ENCODE data around the gene ILK.

Gene ILK

DNA sequence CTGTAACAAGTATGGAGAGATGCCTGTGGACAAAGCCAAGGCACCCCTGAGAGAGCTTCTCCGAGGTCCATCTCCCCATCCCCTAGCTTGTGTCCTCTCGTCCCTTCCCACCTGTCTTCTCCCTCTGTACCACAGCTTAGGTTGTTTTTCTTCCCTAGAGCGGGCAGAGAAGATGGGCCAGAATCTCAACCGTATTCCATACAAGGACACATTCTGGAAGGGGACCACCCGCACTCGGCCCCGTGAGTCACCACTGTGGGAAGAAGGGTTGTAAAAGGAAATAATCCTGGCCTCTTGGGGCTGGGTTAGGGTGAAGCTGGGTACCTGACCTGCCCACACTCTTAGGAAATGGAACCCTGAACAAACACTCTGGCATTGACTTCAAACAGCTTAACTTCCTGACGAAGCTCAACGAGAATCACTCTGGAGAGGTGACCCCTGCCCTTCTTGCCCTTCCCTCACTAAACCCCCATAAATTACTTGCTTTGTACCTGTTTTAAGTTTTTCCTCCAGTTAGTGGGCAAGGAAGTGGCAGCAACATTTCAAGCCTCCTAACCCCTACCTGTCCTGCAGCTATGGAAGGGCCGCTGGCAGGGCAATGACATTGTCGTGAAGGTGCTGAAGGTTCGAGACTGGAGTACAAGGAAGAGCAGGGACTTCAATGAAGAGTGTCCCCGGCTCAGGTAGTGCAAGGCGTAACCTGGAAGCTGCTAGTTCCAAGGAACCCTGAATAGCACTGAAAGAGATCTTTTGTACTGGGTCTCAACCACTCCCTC is 5.3 kb downstream of the ILK start:
- Histone ChIP-seq H3K4me1 (ENCODE audit: insufficient read depth, low read length) (peaks cover 35% of the 10 kb centered on the region), H3K9ac (ENCODE audit: low read depth, low read length) (no peak overlapping the region), H3K27ac (ENCODE audit: low read depth, low read length) (no peak overlapping the region; the same call in 1 of the 2 replicates), H3K9me3 (ENCODE audit: insufficient read depth, low read depth, low read length) (no peaks in the 10 kb centered on the region), H3K4me3 (ENCODE audit: low read length) (no peak overlapping the region), H3K36me3 (ENCODE audit: insufficient read depth, low read length) (peaks cover 48% of the 10 kb centered on the region), H3K27me3 (ENCODE audit: insufficient read depth, low read length) (no peaks in the 10 kb centered on the region)
- 97% methylated on average over 14 of the region's 14 CpGs for WGBS

DNA sequence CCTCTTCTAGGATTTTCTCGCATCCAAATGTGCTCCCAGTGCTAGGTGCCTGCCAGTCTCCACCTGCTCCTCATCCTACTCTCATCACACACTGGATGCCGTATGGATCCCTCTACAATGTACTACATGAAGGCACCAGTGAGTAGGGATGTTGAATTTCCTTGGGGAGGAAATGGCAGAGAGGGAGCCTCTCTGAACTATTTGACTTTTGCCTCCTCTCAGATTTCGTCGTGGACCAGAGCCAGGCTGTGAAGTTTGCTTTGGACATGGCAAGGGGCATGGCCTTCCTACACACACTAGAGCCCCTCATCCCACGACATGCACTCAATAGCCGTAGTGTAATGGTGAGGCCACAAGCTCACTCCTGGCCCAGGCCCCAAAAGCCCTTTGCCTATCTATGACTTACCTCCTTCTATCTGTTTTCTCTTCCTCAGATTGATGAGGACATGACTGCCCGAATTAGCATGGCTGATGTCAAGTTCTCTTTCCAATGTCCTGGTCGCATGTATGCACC is 6.0 kb downstream of the ILK start:
- Histone ChIP-seq H3K27ac (ENCODE audit: low read depth, low read length) (no peak overlapping the region; the same call in 1 of the 2 replicates), H3K4me3 (ENCODE audit: low read length) (no peak overlapping the region), H3K36me3 (ENCODE audit: insufficient read depth, low read length) (peaks cover 48% of the 10 kb centered on the region), H3K4me1 (ENCODE audit: insufficient read depth, low read length) (peaks cover 35% of the 10 kb centered on the region), H3K9me3 (ENCODE audit: insufficient read depth, low read depth, low read length) (no peaks in the 10 kb centered on the region), H3K27me3 (ENCODE audit: insufficient read depth, low read length) (no peaks in the 10 kb centered on the region), H3K9ac (ENCODE audit: low read depth, low read length) (no peak overlapping the region)
- WGBS, result 97% methylated on average over 7 of the region's 8 CpGs

DNA sequence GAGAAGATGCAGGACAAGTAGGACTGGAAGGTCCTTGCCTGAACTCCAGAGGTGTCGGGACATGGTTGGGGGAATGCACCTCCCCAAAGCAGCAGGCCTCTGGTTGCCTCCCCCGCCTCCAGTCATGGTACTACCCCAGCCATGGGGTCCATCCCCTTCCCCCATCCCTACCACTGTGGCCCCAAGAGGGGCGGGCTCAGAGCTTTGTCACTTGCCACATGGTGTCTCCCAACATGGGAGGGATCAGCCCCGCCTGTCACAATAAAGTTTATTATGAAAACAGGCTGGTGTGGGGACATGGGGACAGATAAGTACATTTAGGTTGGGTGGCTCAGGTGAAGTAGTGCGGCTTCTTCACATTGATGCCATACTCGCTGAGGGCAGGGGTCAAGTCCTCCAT is 7.0 kb downstream of the ILK start:
- Histone ChIP-seq H3K27ac (ENCODE audit: low read depth, low read length) (no peak overlapping the region), H3K36me3 (ENCODE audit: insufficient read depth, low read length) (peaks cover 55% of the 10 kb centered on the region), H3K9ac (ENCODE audit: low read depth, low read length) (no peak overlapping the region), H3K4me1 (ENCODE audit: insufficient read depth, low read length) (peaks cover 26% of the 10 kb centered on the region), H3K9me3 (ENCODE audit: insufficient read depth, low read depth, low read length) (no peaks in the 10 kb centered on the region), H3K4me3 (ENCODE audit: low read length) (peak overlapping the region; percentile 88), H3K27me3 (ENCODE audit: insufficient read depth, low read length) (no peaks in the 10 kb centered on the region)
- 90% methylated on average over 6 of the region's 6 CpGs for WGBS

DNA sequence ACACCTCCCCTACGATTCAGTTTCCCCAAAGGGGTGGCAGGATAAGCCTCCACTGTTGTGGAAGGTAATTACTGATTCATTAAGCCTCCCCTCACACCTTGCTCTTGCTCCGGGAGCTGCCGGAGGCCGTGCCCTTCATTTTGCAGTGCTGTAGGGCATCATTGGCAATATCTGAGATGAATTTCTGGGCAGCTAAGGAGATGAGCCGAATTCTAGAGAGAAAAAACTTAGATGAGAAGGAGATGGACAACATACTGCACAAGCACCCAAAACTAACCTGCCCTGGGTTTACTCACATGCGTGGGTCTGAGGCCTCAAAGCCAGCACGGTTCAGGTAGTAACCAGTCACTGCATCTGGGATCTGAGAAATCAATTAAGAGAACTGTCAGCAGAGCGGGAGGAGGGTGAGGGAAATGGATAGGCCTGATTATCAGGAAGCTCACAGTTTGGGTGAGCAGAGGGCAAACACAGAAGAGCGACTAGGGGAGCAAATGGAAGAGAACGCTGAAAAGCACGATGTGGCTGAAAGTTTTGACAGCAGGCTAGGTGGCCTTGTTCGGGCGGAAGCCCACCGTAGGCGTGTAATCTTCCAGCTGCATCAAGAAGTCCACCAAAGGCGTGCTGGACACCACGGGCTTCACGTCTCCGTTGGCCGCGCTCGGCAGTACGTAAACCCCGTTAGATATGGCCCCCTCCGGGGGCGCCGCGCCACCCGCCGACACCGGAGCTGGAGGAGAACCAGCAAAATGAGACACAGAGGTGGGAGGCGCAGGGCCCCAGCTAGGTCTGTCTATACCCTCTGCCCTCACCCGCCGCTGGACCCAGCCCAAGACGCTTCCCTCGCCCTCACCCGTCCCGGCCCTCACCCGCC is 7.8 kb downstream of the ILK start:
- no peaks in the 10 kb centered on the region for H3K9me3 ChIP-seq (ENCODE audit: insufficient read depth, low read depth, low read length)
- WGBS, result 18% methylated on average over 39 of the region's 39 CpGs
- H3K4me3 ChIP-seq (ENCODE audit: low read length), result peak overlapping the region; percentile 88
- H3K4me1 ChIP-seq (ENCODE audit: insufficient read depth, low read length), result peaks cover 22% of the 10 kb centered on the region
- H3K27ac ChIP-seq (ENCODE audit: low read depth, low read length), result peak overlapping the region; percentile 99
- H3K9ac ChIP-seq (ENCODE audit: low read depth, low read length), result peak overlapping the region; percentile 92
- peaks cover 62% of the 10 kb centered on the region for H3K36me3 ChIP-seq (ENCODE audit: insufficient read depth, low read length)
- no peaks in the 10 kb centered on the region for H3K27me3 ChIP-seq (ENCODE audit: insufficient read depth, low read length)

DNA sequence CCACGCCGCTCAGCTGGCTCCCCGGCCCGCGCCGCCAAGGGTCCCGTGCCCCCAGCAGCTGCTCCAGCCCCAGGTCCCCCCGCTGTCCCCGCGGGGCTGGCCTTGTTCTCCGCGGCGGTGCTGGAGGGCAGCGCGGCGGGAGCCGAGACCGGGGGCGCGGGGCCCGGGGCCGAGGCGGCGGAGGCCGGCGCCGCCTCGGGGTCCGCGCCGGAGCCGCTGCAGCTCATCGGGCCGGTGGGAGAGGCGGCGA is 8.3 kb downstream of the ILK start:
- 0% methylated on average over 36 of the region's 36 CpGs for WGBS
- peaks cover 62% of the 10 kb centered on the region for H3K36me3 ChIP-seq (ENCODE audit: insufficient read depth, low read length)

DNA sequence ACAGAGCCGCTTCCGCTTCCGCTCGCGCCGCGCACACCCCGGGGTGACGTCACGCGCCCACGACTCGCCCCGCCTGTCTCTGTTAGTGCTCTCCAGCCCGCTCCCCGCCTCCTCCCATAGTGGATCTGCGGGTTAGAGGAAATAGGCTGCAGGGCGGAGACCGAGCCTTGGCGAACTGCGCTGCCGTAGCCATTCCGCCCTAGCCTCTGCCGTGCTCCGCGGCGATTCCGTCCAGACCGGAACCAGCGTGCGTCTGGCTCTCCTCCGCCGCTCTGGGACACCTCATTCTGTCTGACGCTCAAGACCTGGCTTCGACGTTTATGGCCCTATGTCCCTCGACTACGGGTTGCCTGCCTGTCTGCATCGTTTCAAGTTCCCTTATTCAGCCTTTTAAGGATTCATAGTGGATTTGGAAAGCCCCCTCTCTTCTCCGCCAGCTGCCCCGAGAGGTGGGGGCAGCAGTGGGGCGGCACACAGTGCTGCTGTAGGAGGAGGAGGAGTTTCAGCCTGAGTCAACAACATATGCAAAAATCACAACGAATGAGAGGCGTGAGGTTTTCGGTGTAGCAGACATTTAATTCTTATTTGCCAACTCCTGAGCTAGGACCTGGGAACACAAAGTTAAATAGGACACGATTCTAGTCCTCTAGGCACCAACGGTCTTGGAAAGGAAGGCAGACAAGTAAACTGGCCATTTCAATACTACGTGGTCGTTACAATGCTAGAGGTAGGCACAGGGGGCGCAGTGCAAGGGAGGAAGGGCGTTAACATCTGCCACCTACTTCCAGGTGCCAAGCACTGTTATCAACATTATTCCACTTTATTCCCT is 8.9 kb downstream of the ILK start, which contains the start of gene TAF10:
TSS of gene TAF10 (minus strand) at position 4 of the 829 bp plus-strand sequence. CDS start 27 bp downstream, outside the sequence.
- Histone ChIP-seq H3K9ac (ENCODE audit: low read depth, low read length) (peak within 1 kb of the TSS; percentile 92), H3K4me1 (ENCODE audit: insufficient read depth, low read length) (peaks cover 13% of the 10 kb centered on the region; the same call in 1 of the 2 replicates), H3K4me3 (ENCODE audit: low read length) (peak within 1 kb of the TSS; percentile 88), H3K36me3 (ENCODE audit: insufficient read depth, low read length) (peaks cover 59% of the 10 kb centered on the region), H3K9me3 (ENCODE audit: insufficient read depth, low read depth, low read length) (no peaks in the 10 kb centered on the region), H3K27me3 (ENCODE audit: insufficient read depth, low read length) (no peaks in the 10 kb centered on the region), H3K27ac (ENCODE audit: low read depth, low read length) (peak within 1 kb of the TSS; percentile 99)
- under 1% methylated on average over 49 of the region's 51 CpGs for WGBS

More for the DNA sequence above, 8.3 kb downstream of the ILK start:
- peak overlapping the region; percentile 99 for H3K27ac ChIP-seq (ENCODE audit: low read depth, low read length)
- H3K4me3 ChIP-seq (ENCODE audit: low read length), result peak overlapping the region; percentile 88
- peaks cover 17% of the 10 kb centered on the region; the same call in 1 of the 2 replicates for H3K4me1 ChIP-seq (ENCODE audit: insufficient read depth, low read length)
- H3K27me3 ChIP-seq (ENCODE audit: insufficient read depth, low read length), result no peaks in the 10 kb centered on the region
- peak overlapping the region; percentile 92 for H3K9ac ChIP-seq (ENCODE audit: low read depth, low read length)
- H3K9me3 ChIP-seq (ENCODE audit: insufficient read depth, low read depth, low read length), result no peaks in the 10 kb centered on the region

DNA sequence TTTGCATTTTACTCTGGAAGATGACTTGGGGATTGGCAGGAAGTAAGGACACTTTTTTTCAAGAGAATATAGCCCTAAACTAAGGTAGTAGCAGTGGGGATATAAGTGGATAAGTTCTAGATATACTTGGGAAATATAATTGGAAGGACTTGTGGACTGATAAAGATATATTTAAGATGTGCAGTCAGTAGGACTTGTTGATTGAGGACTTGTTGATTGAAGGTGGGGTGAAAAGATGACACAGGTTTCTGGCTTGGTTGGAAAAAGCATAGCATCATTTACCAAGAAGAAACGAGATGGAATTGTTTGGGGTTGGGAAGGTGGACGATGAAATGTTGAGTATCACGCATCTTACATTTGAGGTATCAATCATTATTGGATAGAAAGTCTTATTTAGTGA is 9.9 kb downstream of the ILK start:
- Histone ChIP-seq H3K9ac (ENCODE audit: low read depth, low read length) (no peak overlapping the region), H3K4me3 (ENCODE audit: low read length) (peak overlapping the region; percentile 88; the same call in 1 of the 2 replicates), H3K36me3 (ENCODE audit: insufficient read depth, low read length) (peaks cover 48% of the 10 kb centered on the region), H3K9me3 (ENCODE audit: insufficient read depth, low read depth, low read length) (no peaks in the 10 kb centered on the region), H3K4me1 (ENCODE audit: insufficient read depth, low read length) (peaks cover 15% of the 10 kb centered on the region; the same call in 1 of the 2 replicates), H3K27me3 (ENCODE audit: insufficient read depth, low read length) (no peaks in the 10 kb centered on the region), H3K27ac (ENCODE audit: low read depth, low read length) (no peak overlapping the region)
- 90% methylated on average over 3 of the region's 3 CpGs for WGBS

DNA sequence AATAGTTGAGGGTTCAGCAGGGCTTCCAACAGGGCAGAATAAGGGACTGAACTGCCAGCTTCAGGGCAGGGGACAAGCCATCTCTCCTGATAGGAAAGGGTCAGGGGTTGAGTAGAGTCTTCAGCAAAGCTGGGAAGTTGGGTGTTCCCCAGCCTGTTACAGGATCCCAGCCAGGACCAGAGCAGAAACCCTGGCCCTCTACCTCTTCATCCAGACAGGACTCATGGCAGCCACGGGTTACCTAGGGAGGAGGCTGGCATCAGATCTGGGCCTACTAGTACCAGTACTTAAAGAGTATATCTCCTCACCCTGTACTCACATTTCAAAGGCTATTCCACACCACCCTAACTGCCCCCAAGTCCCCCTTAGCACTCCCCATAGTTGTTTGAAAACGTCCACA is 10.9 kb downstream of the ILK start:
- H3K27me3 ChIP-seq (ENCODE audit: insufficient read depth, low read length), result no peaks in the 10 kb centered on the region
- no peak overlapping the region for H3K9ac ChIP-seq (ENCODE audit: low read depth, low read length)
- H3K9me3 ChIP-seq (ENCODE audit: insufficient read depth, low read depth, low read length), result no peaks in the 10 kb centered on the region
- no peak overlapping the region for H3K4me3 ChIP-seq (ENCODE audit: low read length)
- H3K4me1 ChIP-seq (ENCODE audit: insufficient read depth, low read length), result peaks cover 18% of the 10 kb centered on the region
- H3K27ac ChIP-seq (ENCODE audit: low read depth, low read length), result no peak overlapping the region
- H3K36me3 ChIP-seq (ENCODE audit: insufficient read depth, low read length), result peaks cover 39% of the 10 kb centered on the region
- 86% methylated on average over 2 of the region's 2 CpGs for WGBS

DNA sequence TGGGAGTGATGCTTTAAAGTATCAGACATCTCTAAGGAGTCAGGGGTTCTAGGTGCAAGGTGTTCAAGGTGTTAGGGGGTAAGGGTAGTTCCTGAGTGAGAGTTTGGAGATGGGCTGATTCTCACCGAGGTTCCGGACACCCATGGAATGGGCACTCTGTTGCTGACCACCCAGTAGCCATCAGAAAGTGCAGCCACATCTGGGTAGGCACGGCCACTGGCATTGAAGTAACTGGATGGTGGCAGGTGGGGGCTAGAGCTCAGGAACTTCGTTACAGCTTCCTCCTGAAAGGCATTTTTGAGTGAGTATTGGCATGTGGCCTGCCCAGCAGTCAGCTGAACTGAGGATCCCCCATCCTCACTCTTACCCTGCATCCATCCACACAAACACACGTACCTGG is 11.5 kb downstream of the ILK start:
- H3K9ac ChIP-seq (ENCODE audit: low read depth, low read length), result no peak overlapping the region
- WGBS, result 92% methylated on average over 5 of the region's 5 CpGs
- H3K36me3 ChIP-seq (ENCODE audit: insufficient read depth, low read length), result peaks cover 33% of the 10 kb centered on the region
- no peak overlapping the region for H3K4me3 ChIP-seq (ENCODE audit: low read length)
- peaks cover 24% of the 10 kb centered on the region for H3K4me1 ChIP-seq (ENCODE audit: insufficient read depth, low read length)
- no peaks in the 10 kb centered on the region for H3K27me3 ChIP-seq (ENCODE audit: insufficient read depth, low read length)
- no peaks in the 10 kb centered on the region for H3K9me3 ChIP-seq (ENCODE audit: insufficient read depth, low read depth, low read length)
- H3K27ac ChIP-seq (ENCODE audit: low read depth, low read length), result no peak overlapping the region

DNA sequence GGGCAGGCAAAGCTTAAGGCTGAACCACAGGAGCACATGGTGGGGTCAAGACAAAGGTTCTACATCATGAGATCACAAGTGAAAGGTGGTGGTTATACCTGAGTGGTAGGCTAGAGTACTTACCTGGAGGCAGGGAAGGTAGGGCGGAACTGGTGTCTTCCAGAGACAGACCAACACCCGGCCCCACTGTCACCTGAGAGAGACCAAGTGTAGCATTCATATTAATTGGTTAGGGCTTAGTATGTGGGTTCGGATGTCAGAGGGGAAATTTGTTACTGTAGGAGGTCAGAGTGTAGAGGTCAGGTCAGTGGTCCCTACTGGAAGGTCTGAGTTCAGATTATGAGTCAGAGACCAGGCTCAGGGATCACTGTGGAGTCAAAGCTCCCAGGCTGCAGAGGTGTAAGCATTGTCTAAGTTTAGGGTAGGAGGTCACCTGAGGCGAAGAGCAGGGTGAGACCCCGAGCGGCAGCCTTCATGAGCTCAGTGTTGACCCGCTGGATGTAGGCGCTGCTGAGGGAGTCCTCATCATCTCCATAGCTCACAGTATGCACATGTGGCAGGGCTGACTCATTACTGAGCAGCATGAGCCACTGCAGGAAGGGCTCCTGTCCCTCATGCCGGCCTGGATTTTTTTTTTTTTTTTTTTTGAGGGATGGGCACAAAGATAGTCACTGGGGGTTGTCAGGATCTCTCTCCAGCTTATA is 12.5 kb downstream of the ILK start:
- H3K4me1 ChIP-seq (ENCODE audit: insufficient read depth, low read length), result peaks cover 29% of the 10 kb centered on the region
- 92% methylated on average over 9 of the region's 9 CpGs for WGBS
- H3K27ac ChIP-seq (ENCODE audit: low read depth, low read length), result no peak overlapping the region

More for the DNA sequence above, 12.5 kb downstream of the ILK start:
- Histone ChIP-seq H3K36me3 (ENCODE audit: insufficient read depth, low read length) (peaks cover 23% of the 10 kb centered on the region), H3K9me3 (ENCODE audit: insufficient read depth, low read depth, low read length) (no peaks in the 10 kb centered on the region), H3K9ac (ENCODE audit: low read depth, low read length) (no peak overlapping the region), H3K27me3 (ENCODE audit: insufficient read depth, low read length) (no peaks in the 10 kb centered on the region), H3K4me3 (ENCODE audit: low read length) (no peak overlapping the region)

Measured in HUES64 (cell line).